HS-27A (cell line): Measurements from ENCODE around the gene CPLX1.
"Not testable (repeated sequence)": the region's sequence is repeated elsewhere in the genome, so short reads cannot be mapped to it uniquely, and the experiment has no call there.

Experiments
- DNase-seq: peaks from one replicate; pipeline ENCODE4 v3.0.0-alpha.2; 2012; ENCODE audit warnings: low read depth, missing footprints

CPLX1 gene

GRCh38 chr4:775485-775884 lies 50.4 kb downstream of the CPLX1 start:
- not testable (repeated sequence) for DNase-seq

GRCh38 chr4:774419-775092 lies 51.4 kb downstream of the CPLX1 start:
- not testable (repeated sequence) for DNase-seq

- DNase-seq: no peak
Observed at GRCh38 chr4:773214-773613, 52.7 kb downstream of the CPLX1 start.

- no peak for DNase-seq
Observed at GRCh38 chr4:772776-773175, 53.2 kb downstream of the CPLX1 start.

DNA sequence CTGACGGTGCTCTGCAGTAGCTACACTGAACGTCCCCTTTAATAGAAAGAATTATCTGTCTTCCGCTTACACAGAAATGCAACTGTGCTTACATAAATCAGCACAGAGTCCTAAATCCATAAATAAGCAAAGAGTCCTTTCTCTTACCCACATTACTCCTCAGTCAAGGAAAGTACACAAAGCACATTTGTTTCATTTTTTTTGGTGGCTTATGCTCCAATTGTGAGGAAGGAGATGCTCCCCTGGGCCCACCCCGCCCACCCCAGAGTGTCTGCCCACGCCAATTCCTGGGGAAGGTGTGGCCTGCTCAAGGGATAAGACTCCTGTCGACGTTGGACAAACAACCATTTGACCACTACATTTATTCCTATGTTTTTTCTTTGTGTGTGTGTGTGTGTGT lies 53.8 kb downstream of the CPLX1 start:
- DNase-seq: no peak

DNA sequence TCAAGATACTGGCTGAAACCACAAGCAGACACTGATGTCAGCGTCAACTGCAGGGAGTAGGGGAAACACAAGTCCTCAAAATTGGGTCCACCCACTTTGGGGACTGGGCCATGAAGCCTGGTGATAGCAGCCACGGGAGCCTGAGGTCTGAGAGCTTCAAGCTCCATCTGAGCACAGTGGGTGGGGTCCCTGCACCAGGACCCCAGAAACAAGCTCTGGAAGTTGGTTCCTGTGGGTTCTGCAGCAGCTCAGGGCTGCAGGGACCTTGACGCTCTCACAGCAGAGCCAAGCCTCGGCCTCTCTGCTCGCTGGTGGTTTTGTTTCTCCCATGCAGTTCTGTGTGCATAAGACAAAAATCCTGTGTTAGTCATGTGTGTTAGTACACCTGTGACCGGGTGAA lies 54.5 kb downstream of the CPLX1 start:
- DNase-seq: no peak

DNA sequence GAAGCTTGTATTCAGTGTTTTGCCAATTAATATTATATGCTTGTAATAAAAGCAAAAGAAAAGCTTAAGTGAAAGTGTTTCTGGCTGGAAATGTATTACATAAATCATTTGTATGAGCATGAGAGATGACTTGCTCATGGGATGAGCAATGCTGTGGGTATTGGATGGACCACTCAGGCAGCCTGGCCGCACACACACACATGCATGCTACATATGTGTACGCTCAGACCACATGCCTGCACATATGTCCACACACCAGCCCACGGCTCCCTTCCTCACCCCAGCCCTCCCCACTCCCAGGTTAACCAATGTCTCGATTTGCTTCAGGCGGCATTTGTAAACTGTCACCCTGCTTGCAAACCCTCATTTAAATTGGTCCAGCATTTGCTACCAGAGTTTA lies 55.9 kb downstream of the CPLX1 start:
- DNase-seq: no peak

- no peak for DNase-seq
Observed at GRCh38 chr4:769511-769910, 56.4 kb downstream of the CPLX1 start.

DNA sequence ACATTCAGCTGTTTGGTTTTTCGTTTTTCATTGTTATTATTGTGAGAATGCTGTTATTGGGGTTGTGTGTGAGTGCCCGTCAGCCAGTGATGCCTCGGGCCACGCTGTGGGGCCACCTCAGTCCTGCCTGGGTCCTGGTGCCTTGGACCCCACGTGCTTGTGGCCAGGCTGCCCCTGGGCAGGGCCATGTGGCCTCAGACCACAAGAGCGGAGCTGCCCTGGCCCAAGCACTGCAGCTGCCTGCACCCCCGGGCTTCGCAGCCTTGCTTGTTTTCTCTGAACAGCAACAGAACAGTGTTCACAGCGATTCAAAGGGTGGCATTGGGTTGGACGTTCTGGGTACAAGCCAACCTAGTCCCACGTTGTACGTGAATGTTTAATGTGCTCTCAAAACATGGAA lies 56.9 kb downstream of the CPLX1 start:
- no peak for DNase-seq

- DNase-seq: no peak
Observed at GRCh38 chr4:768076-768475, 57.9 kb downstream of the CPLX1 start.

DNA sequence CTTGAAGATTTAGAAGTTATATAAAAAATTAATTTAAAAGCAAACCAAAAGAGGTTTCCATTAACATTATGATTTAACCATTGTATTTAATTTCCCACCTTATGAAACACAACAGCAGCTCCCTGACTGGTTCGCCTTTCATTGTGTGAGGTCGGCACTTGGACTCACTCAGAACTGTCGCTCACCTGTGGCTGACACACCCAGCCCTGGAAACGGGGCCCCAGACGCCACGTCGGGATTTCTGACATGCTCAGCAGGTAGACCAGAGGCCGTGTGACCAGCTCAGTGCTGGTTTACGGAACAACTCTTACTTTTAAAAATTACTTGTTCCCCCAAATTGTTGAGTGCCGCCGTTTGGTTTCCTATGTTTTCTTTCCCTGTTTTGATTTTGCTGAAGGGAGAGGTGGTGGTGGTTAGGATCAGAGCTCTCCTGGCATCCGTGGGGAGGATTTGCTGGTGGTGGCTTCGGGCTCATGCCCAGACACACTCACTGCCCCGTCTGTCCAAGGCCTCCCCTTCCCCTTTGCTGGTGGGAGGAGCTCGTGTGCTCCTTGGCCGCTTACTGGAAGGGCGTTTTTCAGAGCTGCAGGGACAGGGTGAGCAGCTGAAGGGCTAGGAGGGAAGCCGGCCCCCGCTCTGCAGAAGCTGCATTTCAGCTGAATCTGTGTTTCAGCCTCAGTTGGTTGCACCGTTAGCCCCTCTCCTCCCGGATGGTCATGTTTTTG lies 59.2 kb downstream of the CPLX1 start:
- DNase-seq: no peak

- no peak for DNase-seq
Observed at GRCh38 chr4:766152-766515, 59.8 kb downstream of the CPLX1 start.

DNA sequence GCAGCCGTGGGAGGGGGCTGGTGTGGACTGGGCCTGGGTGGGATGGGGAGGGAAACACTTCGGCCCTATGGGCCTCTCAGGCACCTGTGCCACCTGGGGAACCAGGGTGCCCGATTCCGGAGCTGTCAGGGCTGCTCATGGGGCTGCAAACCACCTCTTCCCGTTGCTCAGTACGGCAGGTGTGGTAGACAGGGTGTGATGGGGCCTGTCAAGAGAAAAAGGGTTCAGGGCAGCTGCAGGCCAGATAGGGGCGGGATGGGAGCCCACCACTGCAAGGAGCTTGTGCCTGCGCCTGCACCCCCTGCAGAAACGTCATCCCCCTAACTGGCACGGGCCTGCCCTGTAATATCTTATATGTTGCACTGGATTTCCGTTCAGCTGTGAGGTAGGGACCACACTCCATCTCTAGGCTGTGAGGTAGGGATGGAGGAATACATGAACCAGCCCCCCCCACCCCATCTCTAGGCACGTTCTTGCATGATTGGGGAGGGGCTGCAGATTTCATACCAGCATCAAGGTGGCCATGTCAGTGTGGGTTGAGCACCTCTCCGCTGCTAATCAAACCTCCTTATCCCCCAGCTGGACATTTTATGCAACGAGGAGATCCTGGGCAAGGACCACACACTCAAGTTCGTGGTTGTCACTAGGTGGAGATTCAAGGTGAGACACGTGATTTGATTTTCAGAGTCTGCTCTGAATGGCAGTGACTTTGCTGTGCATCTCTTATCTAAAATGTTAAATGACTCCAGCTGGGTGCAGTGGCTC lies 61.3 kb downstream of the CPLX1 start:
- DNase-seq: no peak

- no peak for DNase-seq
Observed at GRCh38 chr4:763922-764321, 62.0 kb downstream of the CPLX1 start.

GRCh38 chr4:763191-763810 lies 62.6 kb downstream of the CPLX1 start:
- no peak for DNase-seq

GRCh38 chr4:762211-763190 lies 63.4 kb downstream of the CPLX1 start:
- DNase-seq: no peak

DNA sequence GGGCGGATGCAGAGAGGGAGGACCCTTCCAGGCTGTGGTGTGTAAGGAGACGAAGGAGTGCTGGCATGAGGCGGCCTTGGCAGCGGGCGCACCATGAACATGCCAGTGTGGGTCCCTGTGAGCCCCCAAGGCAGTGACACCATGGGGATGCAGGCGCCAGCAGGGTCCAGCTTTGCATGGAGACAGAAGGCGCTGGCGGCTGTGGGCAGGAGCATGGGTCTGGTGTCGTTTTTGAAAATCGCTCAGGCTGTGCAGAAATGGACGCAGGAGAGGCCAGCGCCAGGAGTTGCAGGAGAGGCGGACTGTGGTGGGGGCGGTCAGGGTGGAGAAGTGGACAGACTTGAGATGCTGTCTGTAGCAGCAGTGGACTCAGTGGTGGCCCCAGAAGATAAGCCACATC lies 64.2 kb downstream of the CPLX1 start:
- no peak for DNase-seq

DNA sequence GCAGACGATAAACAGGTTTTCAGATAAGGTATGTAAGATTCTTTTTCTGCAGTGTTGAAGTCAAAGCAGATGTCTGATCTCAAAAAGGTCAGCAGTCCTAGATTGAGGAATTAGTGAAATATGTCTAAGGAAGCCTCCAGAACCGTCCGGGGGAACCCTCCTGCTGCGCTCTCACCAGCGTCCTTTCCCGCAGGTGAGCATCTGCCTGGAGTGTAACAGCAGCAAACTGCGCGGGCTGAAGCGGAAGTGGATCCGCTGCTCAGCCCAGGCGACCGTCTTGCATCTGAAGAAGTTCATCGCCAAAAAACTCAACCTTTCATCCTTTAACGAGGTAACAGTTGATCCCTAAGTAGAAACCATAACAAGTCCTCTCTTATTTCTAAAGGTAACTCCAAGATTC lies 64.8 kb downstream of the CPLX1 start:
- no peak for DNase-seq

DNA sequence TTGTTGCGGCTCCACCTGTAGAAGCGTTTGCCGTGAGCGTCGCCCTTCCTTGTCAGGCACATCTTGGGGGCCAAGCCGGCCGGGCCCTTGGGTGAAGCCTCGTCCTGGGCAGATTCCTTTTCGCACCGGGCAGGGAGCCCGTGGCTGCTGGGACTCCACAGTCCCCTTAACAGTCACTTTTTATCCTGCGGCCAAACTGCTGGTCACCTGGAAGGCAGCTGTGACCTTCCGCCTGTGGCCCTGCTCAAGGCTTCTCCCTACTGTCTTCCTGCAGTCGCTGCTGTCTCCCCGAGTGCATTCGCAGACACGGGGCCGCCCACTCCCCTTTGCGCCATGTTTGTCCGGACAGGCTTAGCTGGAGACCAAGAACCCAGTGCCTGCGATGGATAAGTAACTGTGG lies 65.3 kb downstream of the CPLX1 start:
- no peak for DNase-seq

DNA sequence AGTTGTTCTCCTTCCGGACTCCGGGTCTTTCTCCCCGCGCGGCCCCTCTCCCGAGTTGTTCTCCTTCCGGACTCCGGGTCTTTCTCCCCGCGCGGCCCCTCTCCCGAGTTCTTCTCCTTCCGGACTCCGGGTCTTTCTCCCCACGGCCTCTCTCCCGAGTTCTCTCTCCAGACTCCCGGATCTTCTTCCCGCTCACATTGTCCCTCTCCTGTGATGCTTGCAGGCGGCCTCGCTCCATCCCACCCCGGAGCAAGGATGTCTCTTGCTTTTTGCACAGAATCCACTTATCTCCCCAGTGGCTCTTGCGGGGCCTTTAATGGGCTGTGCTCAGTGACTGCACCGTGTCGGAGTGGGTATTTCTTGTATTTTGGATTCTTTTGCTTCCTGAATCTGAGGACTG lies 66.1 kb downstream of the CPLX1 start:
- DNase-seq: not testable (repeated sequence)

DNA sequence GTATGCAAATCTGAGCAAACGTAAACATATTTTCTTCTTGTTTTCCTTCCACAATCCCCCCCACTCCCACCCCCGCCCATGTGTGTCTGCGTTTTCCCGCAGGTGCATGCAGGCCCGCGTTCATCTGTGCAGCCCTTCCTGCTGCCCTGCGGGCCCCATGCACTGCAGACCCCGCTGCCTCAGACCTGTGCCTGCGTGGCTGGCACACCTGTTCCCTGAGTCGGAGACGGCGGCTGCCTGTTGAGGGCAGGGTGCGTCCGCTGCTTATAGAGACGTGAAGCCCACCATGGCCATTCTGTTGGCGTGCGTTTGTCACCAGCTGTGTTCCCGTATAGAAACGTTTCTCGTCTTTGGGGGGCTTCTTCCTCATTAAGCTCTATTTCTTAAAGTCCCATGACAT lies 68.8 kb downstream of the CPLX1 start:
- DNase-seq: no peak
